ENCODE measurements around the gene NDEL1.

- TF ChIP-seq CTCF (IDR thresholded peaks at IDR 0.05 in 4 of 5, conservative IDR thresholded peaks at IDR 0.05 in 1 of 5): no peak
- no peak for TF ChIP-seq POLR2A (IDR thresholded peaks at IDR 0.05)
These were observed 64.9 kb downstream of the NDEL1 start for GRCh38 chr17:8500609-8501008.
